GM21447 (cell line): ENCODE measurements around the gene MECP2.

Experiments used
- ATAC-seq: cut with Tn5 transposase; IDR thresholded peaks from one replicate; pipeline ENCODE4 v1.9.1; 2021; ENCODE audit not compliant: unreplicated experiment

The MECP2 gene

DNA sequence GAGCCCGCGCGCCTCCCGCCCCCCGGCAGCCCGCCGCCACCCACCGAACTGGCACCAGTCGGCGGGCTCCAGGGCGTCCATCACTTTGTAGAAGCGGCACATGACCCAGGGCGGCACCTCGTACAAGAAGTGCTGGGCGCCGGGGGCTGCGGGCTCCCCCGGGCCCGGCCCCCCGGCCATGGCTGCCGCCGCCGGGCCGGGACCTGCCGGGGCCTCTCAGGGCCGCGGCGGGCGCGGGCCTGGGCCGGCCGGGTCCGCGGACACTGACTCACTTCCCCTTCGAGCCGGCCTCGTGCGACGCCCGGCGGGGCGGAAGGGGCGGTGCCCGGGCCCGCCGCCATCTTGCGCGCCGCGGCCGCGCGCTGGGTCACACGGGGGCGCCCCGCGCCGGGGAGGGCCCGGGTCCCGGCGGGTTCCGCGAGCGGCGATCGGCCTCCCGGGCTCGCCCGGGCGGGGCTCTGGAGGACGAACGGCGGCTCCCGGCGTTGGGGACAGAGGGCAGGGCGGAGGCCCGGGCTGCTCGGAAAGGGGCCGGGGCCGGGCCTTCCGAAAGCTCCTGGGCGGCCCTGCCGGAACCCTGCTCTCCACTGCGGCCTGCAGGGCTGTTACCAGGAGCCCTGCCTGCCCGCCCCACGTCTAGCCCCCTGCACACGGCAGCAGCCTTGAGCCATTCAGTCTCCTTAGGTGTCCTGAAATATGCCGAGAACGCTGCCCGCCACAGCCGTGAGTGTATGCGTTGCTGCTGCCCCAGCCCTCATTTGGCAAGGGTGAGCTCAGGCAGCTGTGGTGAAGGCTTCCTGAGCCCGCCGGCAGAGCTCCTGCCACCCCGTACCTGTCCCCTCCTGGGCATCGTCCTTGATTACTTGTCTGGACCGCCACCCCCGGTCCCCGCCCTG is 77.6 kb downstream of the MECP2 start, which contains the start of gene IRAK1:
Gene IRAK1, minus strand, starts transcription at position 270 of the 896 bp plus-strand sequence. Its CDS starts 90 bp downstream, at position 180.
- ATAC-seq: peak; percentile 61

DNA sequence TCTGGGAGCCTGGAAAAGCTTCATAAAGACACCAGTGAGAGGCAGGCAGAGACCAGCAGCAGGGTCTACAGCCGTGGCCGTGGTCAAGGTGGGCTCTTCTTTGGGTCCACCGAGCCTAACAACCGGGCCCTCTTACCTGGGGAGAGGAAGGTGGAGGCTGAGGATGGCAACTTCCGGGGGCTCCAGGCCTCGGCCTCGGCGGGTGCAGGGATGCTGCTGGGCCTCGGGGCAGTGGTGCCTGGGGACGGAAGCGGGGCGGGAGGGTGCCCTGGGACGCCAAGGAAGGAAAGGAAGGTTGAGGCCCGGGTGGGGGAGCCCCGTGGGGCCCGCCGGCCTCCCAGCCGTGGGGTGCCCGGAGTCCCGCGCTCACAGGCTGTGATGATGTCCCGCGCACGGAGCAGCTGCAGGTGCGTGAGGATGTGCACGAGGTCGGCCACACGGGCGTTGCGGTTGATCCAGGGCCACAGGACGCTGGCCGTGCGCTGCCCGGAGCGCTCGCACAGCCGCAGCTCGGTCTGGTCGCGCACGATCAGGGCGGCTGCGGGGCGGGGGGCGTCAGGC is 78.4 kb downstream of the MECP2 start:
- peak; percentile 10 for ATAC-seq

DNA sequence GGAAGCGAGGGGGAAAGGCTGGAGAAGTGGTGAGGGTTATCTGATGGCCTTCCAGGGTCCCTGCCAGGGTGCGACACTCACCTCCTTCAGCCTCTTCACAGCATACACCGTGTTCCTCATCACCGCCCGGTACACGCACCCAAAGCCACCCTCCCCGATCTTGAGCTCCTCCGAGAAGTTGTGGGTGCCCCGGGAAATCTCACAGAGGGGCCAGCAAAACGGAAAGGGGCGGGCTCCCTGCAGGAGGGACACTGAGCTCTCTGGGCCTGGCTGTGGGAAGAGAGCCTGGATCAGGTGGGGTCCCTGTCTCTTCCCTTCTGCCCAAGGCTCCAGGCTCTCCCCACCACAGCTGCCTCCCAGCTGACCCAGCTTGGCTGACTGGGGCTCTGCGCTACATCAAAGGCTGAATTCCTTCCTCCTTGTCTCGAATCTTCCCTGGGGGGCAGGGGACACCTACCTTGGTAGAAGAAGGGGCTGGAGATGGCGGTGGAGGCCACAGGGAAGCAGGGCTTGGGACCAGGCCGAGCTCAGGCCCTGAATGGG is 78.9 kb downstream of the MECP2 start:
- no peak for ATAC-seq

DNA sequence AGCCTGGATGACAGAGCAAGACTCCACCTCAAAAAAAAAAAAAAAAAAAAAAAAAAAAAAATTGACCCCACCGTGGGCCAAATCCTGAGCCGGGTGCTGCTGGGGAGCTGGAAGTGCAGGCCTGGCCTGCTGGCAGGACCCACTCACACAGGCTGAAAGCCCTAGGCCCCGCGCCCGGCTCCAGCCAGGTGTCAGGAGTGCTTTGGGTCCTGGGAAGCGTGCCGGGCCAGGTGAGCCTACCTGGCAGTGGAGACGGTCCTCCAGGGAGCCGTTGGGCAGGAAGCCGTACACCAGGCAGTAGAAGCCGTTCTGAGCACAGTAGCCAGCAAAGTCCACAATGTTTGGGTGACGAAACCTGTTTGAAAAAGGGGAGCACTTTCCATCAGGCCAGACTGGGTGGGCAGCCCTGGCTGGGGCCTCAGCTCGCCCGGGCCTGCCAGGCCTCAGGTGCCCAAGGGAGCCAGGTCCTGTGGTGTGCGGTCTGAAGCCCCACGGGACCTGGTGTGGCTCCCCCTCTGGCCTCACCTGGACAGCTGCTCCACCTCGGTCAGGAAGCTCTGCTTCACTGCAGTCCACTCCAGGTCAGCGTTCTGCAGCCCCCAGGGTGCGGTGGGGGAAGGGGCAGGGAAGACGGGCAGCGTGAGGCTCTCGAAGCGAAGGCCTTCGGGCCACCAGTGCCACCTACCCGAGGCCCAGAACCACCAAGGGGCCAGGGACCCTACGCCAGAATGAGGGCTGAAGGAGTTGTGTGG is 79.6 kb downstream of the MECP2 start:
- no peak for ATAC-seq

DNA sequence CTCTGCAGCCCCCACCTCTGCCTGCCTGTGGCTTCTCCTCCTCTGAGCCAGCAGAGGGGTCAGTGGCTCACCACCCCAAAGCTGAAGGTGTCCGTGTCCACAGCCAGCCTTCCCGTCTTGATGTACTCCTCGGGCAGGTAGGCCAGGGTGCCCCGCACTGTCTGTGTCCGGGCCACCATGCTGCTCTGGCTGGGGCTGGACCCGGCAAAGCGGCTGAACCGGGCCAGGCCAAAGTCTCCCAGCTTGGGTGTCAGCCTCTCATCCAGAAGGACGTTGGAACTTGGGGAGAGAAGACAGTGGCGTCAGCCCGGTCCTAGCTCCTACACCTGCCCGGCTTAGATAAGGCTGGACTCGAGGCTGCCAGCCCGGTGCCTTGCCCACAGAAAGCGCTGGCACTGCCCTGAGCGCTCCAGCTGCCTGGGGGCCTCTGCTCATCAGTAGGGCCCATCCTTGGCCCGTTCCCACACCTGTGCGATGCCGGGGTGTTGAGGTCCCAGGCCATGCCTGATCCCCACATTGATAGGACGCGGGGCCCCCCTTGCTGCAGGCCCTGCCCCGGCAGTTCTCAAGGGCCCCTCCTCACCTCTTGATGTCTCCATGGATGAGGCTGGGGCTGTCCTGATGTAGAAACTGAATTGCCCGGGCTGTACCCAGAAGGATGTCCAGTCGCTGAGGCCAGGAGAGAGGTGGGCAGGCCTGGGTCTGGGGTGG is 81.0 kb downstream of the MECP2 start:
- ATAC-seq: no peak

DNA sequence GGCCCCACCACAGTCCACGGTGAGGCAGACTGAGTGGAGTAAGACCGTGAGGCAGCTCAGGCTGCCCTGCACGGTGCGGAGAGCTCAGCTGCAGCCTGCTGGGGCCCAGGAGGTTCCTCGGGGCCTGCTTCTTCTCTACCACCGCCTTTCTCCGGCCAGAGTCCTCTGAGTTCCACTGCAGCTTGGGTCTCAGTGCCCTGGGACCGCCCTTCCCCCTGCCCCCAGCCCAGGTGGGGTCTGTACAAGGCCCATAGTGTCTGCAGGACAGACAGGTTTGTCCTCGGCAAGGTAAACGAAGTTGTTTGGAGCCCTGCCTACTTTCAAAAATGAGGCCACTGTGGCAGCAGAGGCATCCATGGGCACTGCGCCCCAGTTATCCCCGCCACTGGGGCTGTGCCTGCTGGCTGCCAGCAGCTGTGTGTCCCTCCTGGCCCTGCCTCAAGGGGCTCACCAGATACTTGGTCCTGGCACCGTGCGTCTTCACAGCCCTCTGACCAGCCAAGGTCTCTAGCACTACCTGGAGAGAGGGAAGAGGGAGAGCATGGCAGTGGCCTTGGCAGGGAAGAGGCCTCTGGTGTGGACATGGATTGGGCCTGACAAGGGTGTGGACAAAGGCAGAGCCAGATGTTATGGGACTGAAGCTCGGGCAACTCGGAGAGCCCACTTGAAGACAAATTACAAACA is 81.8 kb downstream of the MECP2 start:
- ATAC-seq: no peak

DNA sequence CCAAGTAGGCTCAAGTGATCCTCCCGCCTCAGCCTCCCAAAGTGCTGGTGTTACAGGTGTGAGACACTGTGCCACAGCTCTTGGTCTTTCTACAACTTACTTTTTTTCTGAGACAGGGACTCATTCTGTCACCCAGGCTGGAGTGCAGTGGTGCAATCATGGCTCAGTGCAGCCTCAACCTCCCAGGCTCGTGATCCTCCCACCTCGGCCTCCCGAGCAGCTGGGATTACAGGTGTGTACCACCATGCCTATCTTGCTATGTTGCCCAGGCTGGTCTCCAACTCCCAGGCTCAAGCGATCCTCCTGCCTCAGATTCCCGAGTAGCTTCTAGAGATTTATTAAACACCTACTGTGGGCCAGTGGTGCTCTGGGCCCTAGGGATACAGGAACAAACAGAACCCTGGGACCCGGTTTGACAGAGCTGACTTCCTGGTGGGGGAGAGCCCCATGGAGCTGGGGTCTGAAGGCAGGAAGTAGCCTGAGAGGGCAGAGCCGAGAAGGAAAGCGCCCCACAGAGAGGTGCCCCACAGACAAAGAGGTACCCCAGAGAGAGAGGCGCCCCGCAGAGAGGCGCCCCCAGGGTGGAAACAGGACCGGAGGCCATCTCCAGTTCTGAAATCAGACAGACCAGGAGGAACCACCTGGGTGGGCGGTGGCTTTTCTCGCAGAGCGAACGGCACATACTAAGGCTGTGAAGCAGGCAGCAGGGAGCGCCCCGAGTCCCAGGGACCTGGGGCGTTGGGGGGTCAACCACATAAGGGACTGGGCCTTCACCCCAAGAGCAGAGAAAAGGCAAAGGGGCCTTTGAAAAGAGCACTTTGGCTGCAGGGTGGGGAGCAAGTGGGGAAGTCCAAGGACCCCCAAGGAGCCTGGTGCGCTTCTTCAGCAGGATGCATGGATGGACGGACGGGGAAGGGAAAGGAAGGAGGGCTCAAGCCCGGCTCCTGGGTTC is 82.8 kb downstream of the MECP2 start:
- no peak for ATAC-seq

DNA sequence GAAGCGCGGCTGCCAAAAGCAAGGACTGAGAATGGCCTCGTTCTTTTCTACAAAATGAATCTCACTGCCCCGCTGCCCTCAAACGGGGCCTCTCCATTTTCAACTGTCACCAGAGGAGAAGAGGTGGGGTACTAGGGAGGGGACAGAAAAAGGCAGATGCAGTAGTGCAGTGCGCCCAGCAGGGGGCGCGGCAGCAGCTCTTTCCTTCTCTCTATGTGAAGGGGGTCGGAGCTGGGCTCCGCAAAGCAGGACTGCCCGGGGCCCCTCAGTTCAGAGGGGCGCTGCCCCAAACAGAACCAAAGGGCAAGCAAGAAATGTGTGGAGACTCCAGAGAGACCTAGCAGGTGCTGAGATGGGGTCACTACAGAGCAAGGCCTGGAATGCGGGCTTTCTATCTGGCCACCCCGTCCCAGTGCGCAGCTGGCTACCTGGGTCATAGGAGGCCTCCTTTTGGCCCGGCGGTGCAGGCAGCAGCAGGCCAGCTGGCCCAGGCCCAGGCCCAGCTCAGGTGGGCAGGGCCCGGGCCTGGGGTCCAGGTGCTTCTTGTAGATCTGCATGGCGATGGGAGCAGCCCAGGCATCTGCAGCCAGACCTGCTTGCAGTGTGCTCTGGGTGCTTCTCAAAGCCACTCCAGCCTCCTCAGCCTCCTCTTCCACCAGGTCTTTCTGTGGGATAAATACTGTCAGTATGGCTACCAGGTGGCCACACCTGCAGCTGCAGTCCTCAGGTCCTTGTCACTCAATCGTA is 83.7 kb downstream of the MECP2 start:
- no peak for ATAC-seq

DNA sequence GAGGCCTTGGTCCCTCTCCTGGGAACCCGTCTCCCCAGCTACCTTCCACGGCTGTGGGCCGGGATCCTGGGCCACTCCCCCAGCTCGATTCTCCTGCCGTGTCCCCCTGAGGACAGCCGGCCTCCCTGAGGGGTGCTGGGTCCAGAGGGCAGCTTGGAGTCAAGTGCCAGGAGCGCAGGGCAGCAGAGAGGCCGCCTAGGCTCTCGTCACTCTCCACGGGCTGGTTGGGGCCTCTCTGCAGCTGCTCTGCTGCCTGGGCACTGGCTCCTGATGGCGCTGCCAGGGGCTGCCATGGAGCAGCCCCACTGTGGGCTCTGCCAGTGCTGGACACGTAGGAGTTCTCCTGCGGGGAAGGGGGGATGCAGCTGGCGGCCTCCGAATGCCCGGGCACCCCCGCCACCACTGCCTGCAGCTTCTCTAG is 84.5 kb downstream of the MECP2 start:
- no peak for ATAC-seq

DNA sequence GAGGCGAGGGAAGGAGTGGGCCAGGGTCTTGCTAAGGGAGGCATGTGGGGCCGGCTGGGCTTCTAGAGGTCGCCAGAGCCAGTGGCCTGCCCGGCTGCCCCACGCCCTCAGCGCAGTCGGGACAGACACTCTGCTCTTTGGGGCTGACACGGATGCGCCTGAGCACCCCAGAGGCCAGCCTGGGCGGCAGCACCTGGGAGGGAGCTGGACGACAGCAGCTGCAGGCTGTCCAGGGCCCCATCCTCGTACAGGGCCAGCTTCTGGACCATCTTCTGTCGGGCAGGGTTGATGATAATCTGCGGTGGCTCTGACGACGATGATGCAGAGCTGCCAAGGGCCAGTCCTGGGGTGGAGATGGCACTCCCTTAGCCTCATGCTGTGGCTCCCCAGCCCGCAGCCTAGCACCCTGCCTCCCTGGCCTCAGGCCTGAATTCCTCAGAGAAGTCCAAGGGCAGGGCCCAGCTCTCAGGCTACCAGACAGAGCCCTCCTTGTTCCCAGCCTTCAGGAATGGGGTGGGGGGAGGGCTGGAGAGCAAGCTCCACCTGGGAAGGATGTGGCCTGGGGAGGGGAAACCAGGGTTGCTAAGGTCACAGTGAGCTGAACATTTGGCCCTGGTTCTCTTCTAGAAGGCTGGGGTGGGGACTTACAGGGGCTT is 85.1 kb downstream of the MECP2 start:
- no peak for ATAC-seq

DNA sequence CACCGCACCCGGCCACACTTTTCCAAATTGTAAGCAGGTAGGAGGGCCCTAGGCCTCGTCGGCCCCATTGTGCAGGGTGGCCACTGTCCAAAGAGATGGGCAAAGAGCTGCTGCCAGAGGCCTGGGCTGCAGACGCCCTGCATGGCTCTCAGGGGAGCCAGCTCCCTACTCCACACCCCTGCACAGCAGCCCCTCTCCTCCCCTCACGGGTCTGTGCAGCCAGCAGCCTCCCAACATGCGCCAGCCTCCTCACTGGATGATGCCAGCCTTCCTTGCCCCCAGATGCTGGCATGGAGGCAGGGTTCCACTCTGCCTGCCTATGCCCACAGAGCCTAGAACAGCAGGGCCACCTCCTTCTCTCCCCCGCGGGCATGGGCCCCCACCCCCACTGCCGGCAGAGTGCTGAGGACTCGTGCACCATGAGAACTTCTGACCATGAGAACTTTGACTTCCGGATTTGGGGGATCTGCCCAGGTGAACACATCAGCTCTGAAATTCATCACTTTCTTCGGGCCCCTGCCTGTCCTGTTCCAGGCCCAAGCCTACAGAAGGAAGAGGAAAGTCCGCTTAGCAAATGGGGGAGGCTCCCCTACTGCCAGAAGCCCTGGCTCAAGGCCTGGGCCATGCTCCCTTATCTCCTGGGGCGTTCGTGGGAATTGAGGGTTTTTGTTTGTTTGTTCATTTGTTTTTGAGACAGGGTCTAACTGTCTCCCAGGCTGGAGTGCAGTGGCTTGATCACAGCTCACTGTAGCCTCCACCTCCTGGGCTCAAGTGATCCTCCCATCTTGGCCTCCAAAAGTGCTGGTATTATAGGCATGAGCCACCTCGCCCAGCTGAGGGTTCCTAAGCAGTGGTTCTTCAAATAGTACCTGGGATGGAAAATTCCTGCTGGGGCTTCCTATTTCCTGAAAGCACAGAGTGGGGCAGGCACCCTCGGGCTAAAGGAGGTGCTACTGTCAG is 85.9 kb downstream of the MECP2 start:
- ATAC-seq: no peak

DNA sequence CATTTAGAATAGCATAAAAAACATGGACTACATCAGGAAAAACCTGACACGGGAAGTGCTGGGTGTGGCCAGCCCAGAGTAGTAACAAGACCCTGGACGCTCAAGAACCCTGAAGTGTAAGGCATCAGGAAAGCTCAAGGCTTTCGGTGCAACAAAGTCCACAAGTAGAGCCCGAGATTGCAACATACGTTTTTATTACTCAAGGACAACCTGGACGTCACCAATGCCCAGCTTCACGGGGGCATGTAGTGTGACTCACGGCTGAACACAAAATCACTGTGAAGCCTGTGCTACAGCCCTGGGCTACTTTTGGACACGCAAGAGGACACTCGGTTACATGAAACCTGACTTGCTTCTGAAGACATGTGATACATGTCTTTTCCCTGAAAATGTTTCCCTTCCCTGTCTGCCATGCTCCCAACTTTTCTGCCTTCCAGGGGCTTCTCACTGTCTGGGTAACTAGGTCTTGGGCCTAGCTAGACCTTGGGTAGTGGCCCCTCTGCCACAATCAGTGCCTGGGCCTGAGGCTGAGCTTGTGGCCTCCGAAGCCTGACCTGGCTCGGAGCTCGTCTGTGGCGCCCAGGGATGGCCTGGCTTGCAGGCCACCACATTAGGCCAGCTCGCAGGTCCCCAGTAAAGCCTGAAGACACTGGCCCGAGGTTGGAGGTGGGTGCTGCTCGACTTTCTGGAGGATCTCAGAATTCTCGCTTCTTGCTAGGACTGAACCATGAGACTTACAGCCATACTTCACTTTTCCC is 87.0 kb downstream of the MECP2 start:
- ATAC-seq: no peak

DNA sequence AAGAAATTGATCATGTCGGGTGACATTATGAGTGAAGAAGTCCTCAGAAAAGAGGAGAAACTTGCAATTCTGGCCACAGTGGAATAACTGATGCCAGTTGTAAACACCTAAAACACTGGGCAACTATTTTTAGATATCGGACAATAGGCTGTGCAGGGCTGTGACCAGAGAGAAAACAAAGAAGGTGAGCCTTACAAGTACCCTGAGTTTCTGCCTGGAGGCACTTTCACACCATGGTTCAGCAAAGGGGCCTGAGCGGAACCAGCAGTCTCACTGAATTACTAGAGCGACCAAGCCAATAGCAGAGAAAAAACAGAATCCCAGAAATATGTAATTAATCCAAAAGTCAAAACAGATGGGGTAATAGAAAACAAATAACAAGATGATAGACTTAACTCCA is 89.0 kb downstream of the MECP2 start:
- no peak for ATAC-seq

DNA sequence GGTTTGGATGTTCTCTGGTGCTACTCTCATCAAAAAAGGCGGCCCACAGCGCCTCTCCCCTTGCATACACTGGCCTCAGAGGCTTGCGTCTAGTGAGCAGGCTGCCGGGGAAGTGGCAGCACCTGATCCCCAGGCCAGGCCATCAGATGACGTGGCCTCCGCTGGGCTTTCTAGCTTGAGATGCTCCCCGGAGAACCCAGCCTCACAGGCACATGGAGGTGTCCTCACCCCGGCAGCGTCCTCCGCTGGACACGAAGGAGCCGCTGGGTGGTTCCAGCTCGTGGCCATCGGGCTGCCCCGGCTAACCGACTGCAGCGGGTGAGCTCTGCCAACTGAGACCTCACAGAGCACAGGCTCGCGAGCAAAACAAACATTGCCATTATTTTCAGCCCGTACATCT is 90.6 kb downstream of the MECP2 start:
- no peak for ATAC-seq

DNA sequence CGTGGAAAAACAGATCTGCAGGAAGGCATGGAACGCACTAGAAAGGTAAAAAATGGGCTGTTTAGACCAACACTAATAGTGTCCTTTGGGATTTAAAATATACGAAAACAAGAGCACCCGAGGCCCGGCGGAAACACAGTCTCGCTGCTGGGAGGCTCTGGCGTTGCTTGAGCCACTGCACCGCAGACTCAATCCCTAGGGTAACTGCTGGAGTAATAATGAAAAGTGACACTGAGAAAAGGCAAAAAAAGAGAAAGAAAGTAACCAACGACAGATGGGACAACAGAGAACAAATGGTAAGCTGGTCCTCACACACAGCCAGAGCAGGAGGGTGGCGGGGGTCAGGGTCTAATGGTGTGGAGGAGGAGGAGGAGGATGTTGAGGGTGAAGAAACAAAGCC is 93.2 kb downstream of the MECP2 start:
- ATAC-seq: no peak

DNA sequence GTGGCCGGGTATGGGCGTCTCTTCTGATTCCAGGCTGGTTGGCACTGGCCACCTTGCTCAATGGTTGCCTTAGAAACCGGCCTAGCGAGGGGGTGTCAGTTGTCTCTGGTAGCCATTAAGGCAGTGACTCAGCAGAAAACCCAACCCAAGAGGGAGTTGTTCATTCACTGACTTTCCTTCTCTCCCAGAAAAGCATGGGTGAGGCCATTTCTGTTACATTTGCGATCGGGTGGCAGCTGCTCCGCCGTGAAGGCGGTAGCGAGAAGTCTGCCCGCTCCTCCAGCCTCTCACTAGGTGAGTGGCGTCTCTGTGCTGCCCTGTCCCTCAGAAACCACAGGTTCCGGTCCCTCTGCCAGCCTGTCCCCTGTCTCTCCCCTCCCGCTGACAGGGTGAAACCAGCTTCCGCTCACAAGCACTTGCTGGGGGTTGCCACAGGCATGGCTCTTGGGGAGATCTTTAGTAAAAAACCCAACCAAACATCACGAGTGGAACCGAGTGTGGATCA is 95.2 kb downstream of the MECP2 start:
- peak; percentile 58 for ATAC-seq
